GDM1 (cell line): Measurements from ENCODE around the gene CSNK2A2.

Source experiments
- DNase-seq: peaks from one replicate; lab custom pipeline; 2025; lab: John Stamatoyannopoulos, UW

The CSNK2A2 gene

DNA sequence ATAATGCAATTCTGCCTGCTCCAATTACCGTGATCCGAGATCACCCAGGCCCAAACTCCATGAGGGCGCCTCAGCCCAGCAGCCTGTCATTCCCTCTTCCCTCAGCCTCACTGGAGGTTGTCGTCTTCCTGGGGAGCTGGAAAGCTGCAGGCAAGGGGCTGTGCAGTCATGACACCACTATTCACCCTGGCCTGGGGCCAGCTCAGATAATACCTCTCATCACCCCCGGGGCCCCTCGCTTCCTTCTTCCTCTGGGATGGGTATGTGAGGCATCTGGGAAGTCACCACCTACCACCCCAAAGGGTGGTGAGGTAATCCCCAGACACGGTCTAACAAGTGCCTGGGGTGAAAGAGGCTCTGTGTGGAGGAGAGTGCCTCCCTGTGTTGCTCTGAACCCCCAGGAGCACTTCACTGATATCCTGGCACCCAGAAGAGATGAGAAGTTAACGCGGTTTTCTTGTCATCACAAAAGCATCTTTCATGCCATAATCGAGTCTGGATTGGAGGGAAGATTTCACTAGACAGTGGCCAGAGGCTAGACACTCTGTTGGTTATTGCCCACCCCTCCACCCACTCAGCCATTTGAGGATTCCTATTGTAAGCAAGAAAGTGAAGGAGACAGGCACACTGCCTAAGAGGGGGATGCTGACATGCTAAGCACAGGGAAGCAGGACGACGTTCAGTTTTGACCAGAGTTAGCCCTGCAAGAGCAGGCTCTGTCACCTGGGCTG is 87.2 kb downstream of the CSNK2A2 start:
- DNase-seq, result no peak

DNA sequence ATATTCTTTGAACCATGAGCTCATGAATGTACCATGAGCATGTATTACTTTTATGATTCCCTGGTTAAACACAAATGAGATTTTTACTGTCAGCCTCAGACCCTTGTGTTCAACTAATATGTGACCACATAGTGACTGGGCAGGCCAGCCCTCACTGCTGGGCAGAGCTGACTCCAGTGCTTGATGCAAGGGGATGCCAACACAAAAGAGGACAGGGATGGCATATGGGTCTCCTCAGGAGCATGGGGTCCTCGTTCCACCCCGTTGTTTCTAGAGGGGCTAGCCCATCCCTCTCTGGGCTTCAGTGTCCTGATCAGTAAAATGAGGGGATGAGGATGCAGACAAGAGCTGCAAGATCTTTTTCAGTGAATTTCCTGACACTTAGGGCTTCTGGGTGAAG is 88.0 kb downstream of the CSNK2A2 start:
- DNase-seq, result no peak

DNA sequence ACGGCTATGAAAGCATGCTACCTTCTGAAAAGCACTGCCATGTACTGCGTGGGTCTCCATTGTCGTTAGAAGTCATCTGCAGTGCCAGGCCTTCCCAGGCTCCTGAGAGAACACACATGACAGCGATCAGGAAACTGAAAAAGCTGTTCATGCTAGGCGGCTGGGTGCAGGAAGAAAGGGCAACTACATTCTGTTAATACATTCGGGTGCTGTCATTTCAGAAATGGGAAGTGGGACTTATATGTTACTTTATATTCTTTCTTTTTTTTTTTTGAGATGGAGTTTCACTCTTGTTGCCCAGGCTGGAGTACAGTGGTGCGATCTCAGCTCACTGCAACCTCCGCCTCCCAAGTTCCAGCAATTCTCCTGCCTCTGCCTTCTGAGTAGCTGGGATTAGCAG is 88.6 kb downstream of the CSNK2A2 start:
- peak; percentile 29 for DNase-seq
